B cell (primary cell): ENCODE data around the gene KATNB1. TPM values are rescaled to one million over a fixed set of nuclear protein-coding genes. Genes with fewer than 3 reads are reported as not detected.

ENCODE experiments used
- ATAC-seq: fragments of 200-7000 bp; cut with Tn5 transposase; one replicate; pipeline ENCODE4 v1.10.0; 2021; ENCODE audit warnings: low read depth, mild to moderate bottlenecking, moderate number of reproducible peaks, moderate library complexity
- CTCF ChIA-PET: fragments of 350-600 bp; sonication (Branson Sonifier 250); formaldehyde crosslinking; loops from one replicate; lab custom pipeline; 2021; ENCODE audit warnings: antibody characterized with exemption, inconsistent platforms; lab: Charles Lee
- POLR2A ChIA-PET: fragments of 350-600 bp; sonication (Branson Sonifier 250); formaldehyde crosslinking; loops from one replicate; lab custom pipeline; 2021; ENCODE audit warnings: antibody characterized with exemption; lab: Charles Lee
- DNase-seq: peaks from one replicate; pipeline ENCODE4 v3.0.0; 2013
- H2AFZ ChIP-seq: 2 replicates; pipeline ENCODE4 v1.6.1; 2012; ENCODE audit warnings: mild to moderate bottlenecking, low read depth, low read length; ENCODE audit not compliant: insufficient read depth, poor library complexity, severe bottlenecking
- H3K27ac ChIP-seq, 2 donors: 1 replicate in 1 of 2; 2 replicates in 1 of 2; pipeline ENCODE4 v1.5.1; 2012 to 2013; ENCODE audit warnings: low read length in 2 of 2, mild to moderate bottlenecking in 2 of 2, moderate library complexity in 1 of 2
- H3K27me3 ChIP-seq, 4 experiments: fragments of 200-600 bp in 1 of 4; sonication (generic) in 1 of 4; replicated peaks in 1 of 4; 1 replicate in 2 of 4; 2 replicates in 2 of 4; pipeline versions ENCODE4 v1.6.1 to v1.7.0; 2013 to 2016; ENCODE audit warnings: low read length in 3 of 4, mild to moderate bottlenecking in 2 of 4, mixed read lengths in 1 of 4, moderate library complexity in 1 of 4; ENCODE audit not compliant: insufficient read depth in 4 of 4, control insufficient read depth in 3 of 4; ENCODE audit errors: control extremely low read depth in 1 of 4
- H3K36me3 ChIP-seq, 2 experiments: replicated peaks in 1 of 2; 1 replicate in 1 of 2; 2 replicates in 1 of 2; pipeline versions ENCODE4 v1.6.1 to v1.7.1; 2013; ENCODE audit warnings: low read length in 1 of 2; ENCODE audit not compliant: insufficient read depth in 2 of 2, control insufficient read depth in 1 of 2; ENCODE audit errors: control extremely low read depth in 1 of 2, extremely low read depth in 1 of 2
- H3K4me1 ChIP-seq, 2 donors: fragments of 200-600 bp in 1 of 2; sonication (generic) in 1 of 2; 1 replicate in 1 of 2; 2 replicates in 1 of 2; pipeline versions ENCODE4 v1.5.1 to v1.6.1; 2013 to 2017; ENCODE audit warnings: low read length in 2 of 2; ENCODE audit not compliant: control insufficient read depth in 2 of 2, insufficient read depth in 2 of 2
- H3K4me2 ChIP-seq: replicated peaks from 2 replicates; pipeline ENCODE3; 2012; ENCODE audit warnings: mild to moderate bottlenecking, low read depth, low read length; ENCODE audit not compliant: poor library complexity, severe bottlenecking
- H3K4me3 ChIP-seq, 5 experiments: fragments of 200-600 bp in 1 of 5; sonication (generic) in 1 of 5; 1 replicate in 3 of 5; 2 replicates in 2 of 5; pipeline versions ENCODE4 v1.5.1 to v1.7.0; 2011 to 2016; ENCODE audit warnings: low read length in 4 of 5, mild to moderate bottlenecking in 4 of 5, low read depth in 2 of 5, control low read depth in 1 of 5, moderate library complexity in 1 of 5; ENCODE audit not compliant: insufficient read depth in 1 of 5; ENCODE audit errors: control extremely low read depth in 1 of 5, extremely low read depth in 1 of 5
- H3K79me2 ChIP-seq: fragments of 200-600 bp; sonication (generic); one replicate; pipeline ENCODE4 v1.6.0; 2016; ENCODE audit warnings: low read length; ENCODE audit not compliant: control insufficient read depth, insufficient read depth
- H3K9ac ChIP-seq: fragments of 200-600 bp; sonication (generic); 2 replicates; pipeline ENCODE4 v1.6.1; 2017; ENCODE audit warnings: mild to moderate bottlenecking, low read length, moderate library complexity
- H3K9me3 ChIP-seq, 3 donors: one replicate each; pipeline versions ENCODE4 v1.6.1 to v1.7.1; 2013; ENCODE audit warnings: low read length in 2 of 3; ENCODE audit not compliant: control insufficient read depth in 2 of 3, insufficient read depth in 1 of 3; ENCODE audit errors: control extremely low read depth in 1 of 3
- H4K20me1 ChIP-seq: 2 replicates; pipeline ENCODE4 v1.6.0; 2012; ENCODE audit warnings: mild to moderate bottlenecking, low read length; ENCODE audit not compliant: insufficient read depth, control insufficient read depth, poor library complexity, severe bottlenecking
- H3K27ac Mint-ChIP-seq: one replicate; pipeline ENCODE4 v1.8.0; 2021; ENCODE audit warnings: mixed read lengths
- H3K27me3 Mint-ChIP-seq: one replicate; pipeline ENCODE4 v1.8.0; 2021; ENCODE audit warnings: mixed read lengths
- H3K4me1 Mint-ChIP-seq: one replicate; pipeline ENCODE4 v1.8.0; 2021; ENCODE audit warnings: mixed read lengths
- H3K4me3 Mint-ChIP-seq: one replicate; pipeline ENCODE4 v1.8.0; 2021; ENCODE audit warnings: mixed read lengths
- H3K9me3 Mint-ChIP-seq: one replicate; pipeline ENCODE4 v1.8.0; 2022; ENCODE audit warnings: mixed read lengths; ENCODE audit not compliant: insufficient read depth
- CTCF ChIP-seq: fragments of 200-600 bp; IDR thresholded peaks from one replicate; pipeline ENCODE4 v1.8.0; 2022; ENCODE audit warnings: antibody characterized with exemption, mild to moderate bottlenecking
- EZH2 ChIP-seq: IDR thresholded peaks from 2 replicates; pipeline ENCODE4 v1.6.1; 2012; ENCODE audit warnings: borderline replicate concordance, low read depth, mild to moderate bottlenecking, moderate library complexity, low read length; ENCODE audit not compliant: insufficient read depth, poor library complexity, severe bottlenecking
- WGBS: methylation state at CpG from one replicate; pipeline ENCODE4 v1.1.5; 2013; ENCODE audit warnings: missing lambda C conversion rate; ENCODE audit not compliant: insufficient coverage; 5-methylcytosine and 5-hydroxymethylcytosine counted together
- intact Hi-C: fragments of 100-400 bp; cut with micrococcal nuclease; formaldehyde crosslinking; loops from one replicate; pipeline ENCODE4 v1.10.0; 2022
- polyA plus RNA-seq: library from polyadenylated mRNA; depleted of rRNA; stranded (reverse); fragments of >200 nt; gene quantifications from 2 replicates; pipeline ENCODE4 v1.2.3, GENCODE V29; 2012
- total RNA-seq, 2 donors: library from RNA; stranded (reverse); fragments of 120-200 nt in 1 of 2; gene quantifications; 1 replicate in 1 of 2; 2 replicates in 1 of 2; pipeline versions ENCODE4 v1.2.3 to v1.2.4, GENCODE V29; 2013 to 2022

KATNB1 gene
- total and polyA plus RNA-seq, 2 donors (not counting 1 experiment from before 2014, with no cell fraction given), result 20.3 to 29.0 TPM

GRCh38 chr16:57785385-57785784, 49.8 kb downstream of the KATNB1 start:
- Histone ChIP-seq H3K36me3 (no peaks in the 10 kb centered on the region), H4K20me1 (no peaks in the 10 kb centered on the region), H3K4me2 (no peak overlapping the region), H3K9me3 (no peaks in the 10 kb centered on the region), H3K27me3 (no peaks in the 10 kb centered on the region), H3K79me2 (no peaks in the 10 kb centered on the region), H3K9ac (no peak overlapping the region), H2AFZ (no peak overlapping the region), H3K4me1 (no peaks in the 10 kb centered on the region), H3K4me3 (no peak overlapping the region), H3K27ac (no peak overlapping the region)
- no peaks in the 10 kb centered on the region for H3K9me3 Mint-ChIP-seq
- H3K27ac Mint-ChIP-seq, result no peak overlapping the region
- intact Hi-C loops, result no loop called here
- 91% methylated on average over 8 of the region's 10 CpGs for WGBS
- ATAC-seq (no peak), DNase-seq (no peak)
- no peaks in the 10 kb centered on the region for H3K4me1 Mint-ChIP-seq
- CTCF ChIA-PET, result no interaction called here
- POLR2A ChIA-PET, result no interaction called here
- TF ChIP-seq CTCF, result no peak
- TF ChIP-seq EZH2, result no peak
- H3K4me3 Mint-ChIP-seq, result no peak overlapping the region
- peaks cover 7% of the 10 kb centered on the region for H3K27me3 Mint-ChIP-seq

GRCh38 chr16:57785924-57786323, 50.4 kb downstream of the KATNB1 start:
- no peaks in the 10 kb centered on the region for H3K4me1 Mint-ChIP-seq
- Histone ChIP-seq H3K36me3 (no peaks in the 10 kb centered on the region), H3K4me2 (no peak overlapping the region), H3K9ac (no peak overlapping the region), H3K9me3 (no peaks in the 10 kb centered on the region), H3K27me3 (no peaks in the 10 kb centered on the region), H3K79me2 (no peaks in the 10 kb centered on the region), H3K4me1 (no peaks in the 10 kb centered on the region), H3K4me3 (no peak overlapping the region), H2AFZ (no peak overlapping the region), H3K27ac (no peak overlapping the region), H4K20me1 (no peaks in the 10 kb centered on the region)
- DNase-seq (no peak), ATAC-seq (no peak)
- no peak overlapping the region for H3K4me3 Mint-ChIP-seq
- WGBS, result 96% methylated on average over 3 of the region's 8 CpGs
- H3K27me3 Mint-ChIP-seq, result peaks cover 7% of the 10 kb centered on the region
- intact Hi-C loops, result no loop called here
- H3K27ac Mint-ChIP-seq, result no peak overlapping the region
- TF ChIP-seq EZH2 (no peak), CTCF (no peak)
- no peaks in the 10 kb centered on the region for H3K9me3 Mint-ChIP-seq
- ChIA-PET CTCF (no interaction called here), POLR2A (interaction anchor here (0.6 kb wide), 1 partner anchor 215 kb away, joined by 6 read pairs; no protein-coding TSS in a partner anchor)
